ENCODE data around the gene CCDC88B.

Gene CCDC88B

DNA sequence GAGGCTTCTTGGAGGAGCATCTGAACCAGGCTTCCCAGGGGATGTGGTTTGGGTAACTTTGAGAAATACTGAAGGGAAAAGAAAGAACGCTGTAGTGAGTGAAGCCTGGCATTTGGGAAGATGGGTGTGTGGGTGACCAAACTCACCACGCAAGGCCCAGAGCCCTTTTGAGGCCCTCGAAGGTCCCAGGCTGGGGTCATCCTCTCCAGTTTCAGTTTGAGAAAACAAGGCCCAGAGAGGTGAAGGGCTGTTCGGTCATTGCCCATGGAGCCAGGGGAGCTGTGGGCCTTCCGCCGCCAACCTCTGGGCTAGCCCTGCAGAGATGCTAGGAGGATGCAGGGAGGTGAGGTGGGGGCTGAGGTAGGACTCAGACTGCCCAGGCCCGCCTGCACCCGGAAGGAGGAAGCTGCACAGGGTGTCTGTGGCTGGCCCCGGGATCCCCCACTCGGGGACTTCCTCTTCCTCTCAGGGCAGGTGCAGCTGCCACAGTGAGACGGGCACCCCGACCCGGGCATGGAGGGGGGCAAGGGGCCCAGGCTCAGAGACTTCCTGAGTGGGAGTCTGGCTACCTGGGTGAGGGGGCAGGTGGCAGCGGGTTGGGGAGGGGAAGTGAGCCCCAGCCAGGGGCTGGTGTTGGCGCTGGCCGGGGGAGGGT is at the start of gene CCDC88B:
CCDC88B (plus strand) TSS at position 451 of the 655 bp plus-strand sequence; CDS start at position 514, 63 bp downstream.
- DNase-seq (ENCODE audit: low spot score), result no peak

GRCh38 chr11:64290352-64291261 is 49.4 kb upstream of the CCDC88B start:
- DNase-seq (ENCODE audit: low spot score), result no peak

DNA sequence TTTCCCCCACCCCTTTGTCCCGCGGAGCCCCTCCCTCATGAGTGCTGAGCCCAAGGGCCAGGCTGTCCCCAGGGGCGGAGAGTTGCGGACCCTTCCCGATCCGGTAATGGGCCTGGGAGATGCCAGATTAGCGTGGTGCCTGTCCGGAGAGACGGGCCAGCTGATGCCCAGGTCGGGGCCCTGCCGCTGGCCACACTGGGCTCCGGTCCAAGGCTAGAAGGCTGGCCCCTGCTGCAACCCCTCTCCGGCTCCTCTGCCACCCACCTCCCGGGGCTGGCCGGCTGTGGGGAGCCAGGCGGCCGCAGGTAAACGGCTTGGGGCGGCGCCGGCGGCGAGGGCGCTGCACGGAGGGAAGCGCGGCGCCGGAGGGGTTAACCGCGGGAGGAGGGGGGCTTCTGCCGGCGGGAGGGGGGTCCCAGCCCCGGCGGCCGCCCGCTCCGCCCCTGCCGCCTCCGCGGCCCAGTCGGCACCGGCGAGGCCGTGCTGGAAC is 48.7 kb upstream of the CCDC88B start, which contains the start of gene KCNK4:
KCNK4 (plus strand) TSS at position 41 of the 490 bp plus-strand sequence. CDS start 1,717 bp downstream, outside the sequence.
- no peak for DNase-seq (ENCODE audit: low spot score)

GRCh38 chr11:64291752-64292459 is 48.1 kb upstream of the CCDC88B start:
- no peak for DNase-seq (ENCODE audit: low spot score)

GRCh38 chr11:64292460-64293254 is 47.3 kb upstream of the CCDC88B start:
- no peak for DNase-seq (ENCODE audit: low spot score)

- DNase-seq (ENCODE audit: low spot score), result no peak
Measured at GRCh38 chr11:64294774-64295173, 45.2 kb upstream of the CCDC88B start.

DNA sequence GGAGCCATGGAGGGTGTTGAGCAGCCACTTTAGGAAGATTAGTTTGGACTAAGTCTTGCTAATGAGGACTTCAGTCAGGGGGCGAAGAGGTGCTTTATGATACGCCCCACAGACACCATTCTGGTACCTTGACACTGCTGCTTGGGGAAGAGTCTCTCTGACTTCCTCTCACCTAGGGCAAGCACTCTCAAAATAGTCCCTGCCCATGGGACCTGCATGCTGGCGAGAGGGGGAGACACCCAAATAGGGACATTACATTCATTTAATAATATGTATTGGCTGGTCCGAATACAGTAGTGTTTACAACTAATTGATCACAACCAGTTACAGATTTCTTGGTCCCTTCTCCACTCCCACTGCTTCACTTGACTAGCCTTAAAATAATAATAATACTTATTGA is 44.2 kb upstream of the CCDC88B start:
- DNase-seq (ENCODE audit: low spot score), result no peak

- no peak for DNase-seq (ENCODE audit: low spot score)
Measured at GRCh38 chr11:64296236-64296635, 43.8 kb upstream of the CCDC88B start.

DNA sequence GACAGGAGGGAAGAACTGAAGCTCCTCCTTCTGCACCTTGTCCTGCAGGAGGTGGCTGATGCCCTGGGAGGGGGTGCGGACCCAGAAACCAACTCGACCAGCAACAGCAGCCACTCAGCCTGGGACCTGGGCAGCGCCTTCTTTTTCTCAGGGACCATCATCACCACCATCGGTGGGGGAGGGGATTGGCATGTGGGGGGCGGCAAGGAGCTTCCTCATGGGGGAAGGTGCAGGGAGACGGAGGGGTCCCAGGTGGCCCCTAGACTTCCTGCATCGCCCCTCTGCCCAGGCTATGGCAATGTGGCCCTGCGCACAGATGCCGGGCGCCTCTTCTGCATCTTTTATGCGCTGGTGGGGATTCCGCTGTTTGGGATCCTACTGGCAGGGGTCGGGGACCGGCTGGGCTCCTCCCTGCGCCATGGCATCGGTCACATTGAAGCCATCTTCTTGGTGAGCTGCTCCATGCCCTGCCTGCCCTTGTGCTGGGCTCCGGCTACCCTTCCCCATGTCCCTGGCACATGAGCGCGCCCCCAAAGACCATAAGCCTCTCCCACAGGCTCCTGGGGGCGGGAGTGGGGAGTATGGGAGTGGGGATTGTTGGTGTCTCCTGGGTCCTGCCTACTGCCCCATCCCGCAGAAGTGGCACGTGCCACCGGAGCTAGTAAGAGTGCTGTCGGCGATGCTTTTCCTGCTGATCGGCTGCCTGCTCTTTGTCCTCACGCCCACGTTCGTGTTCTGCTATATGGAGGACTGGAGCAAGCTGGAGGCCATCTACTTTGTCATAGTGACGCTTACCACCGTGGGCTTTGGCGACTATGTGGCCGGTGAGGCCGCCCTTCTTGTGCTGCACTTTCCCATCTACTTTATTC is 42.9 kb upstream of the CCDC88B start:
- DNase-seq (ENCODE audit: low spot score), result no peak

GRCh38 chr11:64297699-64298358 is 42.2 kb upstream of the CCDC88B start:
- no peak for DNase-seq (ENCODE audit: low spot score)

GRCh38 chr11:64298966-64299846 is 40.8 kb upstream of the CCDC88B start:
- DNase-seq (ENCODE audit: low spot score), result no peak

DNA sequence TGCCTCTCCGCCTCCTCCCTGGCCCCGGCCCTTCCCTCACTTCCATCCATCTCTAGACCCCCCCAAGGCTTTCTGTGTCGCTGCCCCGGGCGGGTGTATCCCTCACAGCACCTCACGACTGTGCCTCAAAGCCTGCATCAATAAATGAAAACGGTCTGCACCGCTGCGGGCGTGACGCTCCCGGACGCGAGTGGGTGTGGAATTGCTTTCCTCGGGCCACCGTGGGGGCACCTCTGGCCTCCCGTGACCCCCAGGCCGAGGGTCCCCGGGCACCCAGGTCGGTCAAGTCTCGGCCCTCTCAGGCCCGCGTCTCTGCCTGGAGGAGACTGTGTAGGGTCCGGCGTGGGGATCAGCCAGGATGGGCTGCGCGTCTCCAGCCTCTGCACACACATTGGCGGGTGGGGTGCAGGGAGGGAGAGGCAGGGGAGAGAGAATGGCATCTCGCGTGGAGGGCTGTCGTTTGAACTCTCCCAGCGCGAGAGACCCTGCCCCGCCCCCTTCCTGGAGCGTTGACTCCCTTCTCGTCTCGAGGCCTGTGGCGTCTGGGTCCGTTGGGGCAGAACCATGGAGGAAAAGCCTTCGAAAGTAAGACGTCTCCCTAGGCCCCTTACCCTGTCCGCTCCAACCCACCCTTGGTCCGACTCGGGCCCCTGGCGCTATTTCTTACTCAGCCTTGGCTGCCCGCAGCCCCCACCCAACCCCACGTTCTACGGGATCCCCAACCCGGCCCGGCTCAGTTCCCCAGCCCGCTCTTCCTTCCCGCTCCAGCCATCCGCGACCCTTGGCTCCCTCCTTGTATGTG is 40.0 kb upstream of the CCDC88B start, which contains the start of gene CATSPERZ:
CATSPERZ (plus strand) TSS at position 512 of the 802 bp plus-strand sequence; CDS start at position 565, 53 bp downstream.
- DNase-seq (ENCODE audit: low spot score), result no peak

GRCh38 chr11:64303109-64304031 is 36.6 kb upstream of the CCDC88B start:
- DNase-seq (ENCODE audit: low spot score), result no peak

- no peak for DNase-seq (ENCODE audit: low spot score)
Measured at GRCh38 chr11:64304032-64304315, 36.0 kb upstream of the CCDC88B start.

DNA sequence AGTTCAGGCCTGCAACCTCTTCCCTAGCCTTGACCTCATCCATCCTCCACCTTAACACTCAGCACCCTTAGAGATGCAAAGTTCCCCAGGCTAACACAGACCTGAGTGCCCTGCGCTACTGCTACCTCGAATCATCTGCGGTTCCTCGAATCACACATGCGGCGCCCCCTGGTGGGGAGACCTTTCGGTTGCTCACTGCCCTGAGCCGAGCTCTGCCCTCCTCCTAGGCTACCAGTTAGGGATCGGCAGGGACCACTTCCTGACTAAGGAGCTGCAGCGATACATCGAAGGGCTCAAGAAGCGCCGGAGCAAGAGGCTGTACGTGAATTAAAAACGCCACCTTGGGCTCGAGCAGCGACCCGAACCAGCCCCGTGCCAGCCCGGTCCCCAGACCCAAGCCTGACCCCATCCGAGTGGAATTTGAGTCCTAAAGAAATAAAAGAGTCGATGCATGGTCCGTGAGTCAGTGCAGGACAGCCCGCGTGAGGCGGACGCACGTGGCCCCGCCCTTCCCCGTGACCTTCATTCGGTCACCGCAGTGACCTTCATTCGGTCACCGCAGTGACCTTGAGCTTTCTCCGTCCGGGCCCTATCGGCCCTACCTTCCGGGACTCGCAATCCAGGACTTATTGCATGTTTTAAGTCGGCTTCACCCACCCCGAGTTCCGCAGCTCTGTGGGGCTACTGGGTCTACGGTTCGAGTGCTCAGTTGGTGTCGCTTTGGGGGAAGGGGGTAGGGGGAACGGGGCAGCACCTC is 35.5 kb upstream of the CCDC88B start:
- peak; percentile 93 for DNase-seq (ENCODE audit: low spot score)

- DNase-seq (ENCODE audit: low spot score), result peak; percentile 96
Measured at GRCh38 chr11:64305075-64305690, 34.8 kb upstream of the CCDC88B start, which contains the start of gene ESRRA. Gene ESRRA, plus strand, starts transcription at chr11:64305524. Its CDS starts 1,656 bp downstream, at chr11:64307180.
